PC-9 (cell line): ENCODE measurements around the gene CMTM5. TPM values are rescaled to one million over a fixed set of nuclear protein-coding genes. Genes with fewer than 3 reads are reported as not detected.

ENCODE experiments used
- BruUV-seq: library from RNA; stranded (reverse); fragments of 400-500 nt; replicated peaks from 2 replicates; lab custom pipeline; 2021; lab: Mats Ljungman, UMichigan
- CTCF ChIA-PET: fragments of 300-600 bp; sonication (Branson Sonifier 250); formaldehyde crosslinking; loops from one replicate; lab custom pipeline; 2022; ENCODE audit warnings: antibody characterized with exemption; lab: Charles Lee
- POLR2A ChIA-PET: fragments of 300-600 bp; sonication (Branson Sonifier 250); formaldehyde crosslinking; loops from one replicate; lab custom pipeline; 2022; ENCODE audit warnings: antibody characterized with exemption; ENCODE audit not compliant: unreplicated experiment; lab: Charles Lee
- DNase-seq, 2 experiments: peaks; one replicate each; pipeline versions ENCODE4 v3.0.0 to v3.0.0-alpha.2; 2015 to 2022; ENCODE audit warnings: mixed read lengths in 1 of 2
- H2AFZ ChIP-seq: fragments of 200-600 bp; sonication (generic); 2 replicates; pipeline ENCODE4 v1.8.1; 2017; ENCODE audit warnings: antibody characterized with exemption
- H3F3A ChIP-seq: fragments of 200-600 bp; sonication (generic); 2 replicates; pipeline ENCODE4 v1.8.1; 2017; ENCODE audit warnings: antibody characterized with exemption, mild to moderate bottlenecking, low read depth; ENCODE audit not compliant: insufficient read depth
- H3K27ac ChIP-seq: fragments of 200-600 bp; sonication (generic); 2 replicates; pipeline ENCODE4 v1.6.1; 2016; ENCODE audit warnings: mixed run types
- H3K27me3 ChIP-seq: fragments of 200-600 bp; sonication (generic); 2 replicates; pipeline ENCODE4 v1.6.1; 2016; ENCODE audit warnings: low read depth, mixed run types; ENCODE audit not compliant: insufficient read depth
- H3K36me3 ChIP-seq: fragments of 200-600 bp; sonication (generic); 2 replicates; pipeline ENCODE4 v1.6.1; 2016; ENCODE audit warnings: low read depth, mixed run types
- H3K4me1 ChIP-seq: fragments of 200-600 bp; sonication (generic); replicated peaks from 2 replicates; pipeline ENCODE4 v1.6.1; 2016; ENCODE audit warnings: mixed run types; ENCODE audit not compliant: insufficient read depth
- H3K4me2 ChIP-seq: fragments of 200-600 bp; sonication (generic); 2 replicates; pipeline ENCODE4 v1.6.1; 2017; ENCODE audit warnings: mixed run types
- H3K4me3 ChIP-seq: fragments of 200-600 bp; sonication (generic); 2 replicates; pipeline ENCODE4 v1.6.1; 2016; ENCODE audit warnings: mixed run types
- H3K79me2 ChIP-seq: fragments of 200-600 bp; sonication (generic); 2 replicates; pipeline ENCODE4 v1.6.1; 2017; ENCODE audit warnings: low read depth, mixed run types
- H3K9me2 ChIP-seq: fragments of 200-600 bp; sonication (generic); 2 replicates; pipeline ENCODE4 v1.8.1; 2017; ENCODE audit warnings: mild to moderate bottlenecking; ENCODE audit not compliant: insufficient read depth
- H3K9me3 ChIP-seq: fragments of 200-600 bp; sonication (generic); 2 replicates; pipeline ENCODE4 v1.8.1; 2016; ENCODE audit warnings: low read depth; ENCODE audit not compliant: insufficient read depth
- H4K20me1 ChIP-seq: fragments of 200-600 bp; sonication (generic); 2 replicates; pipeline ENCODE4 v1.8.1; 2017; ENCODE audit not compliant: insufficient read depth
- EZH2 ChIP-seq: fragments of 200-600 bp; sonication (generic); IDR thresholded peaks from 2 replicates; pipeline ENCODE4 v1.8.0; 2017; ENCODE audit warnings: antibody characterized with exemption, low read depth
- intact Hi-C: fragments of 100-400 bp; cut with micrococcal nuclease; formaldehyde crosslinking; loops from one replicate; pipeline ENCODE4 v1.10.0; 2022; ENCODE audit not compliant: unreplicated experiment
- total RNA-seq: library from RNA; stranded (reverse); gene quantifications from 2 replicates; pipeline ENCODE4 v1.2.3, GENCODE V29; 2021
- TF ChIP-seq, protein P1 (sequence below): fragments of 200-600 bp; sonication (generic); conservative IDR thresholded peaks from 2 replicates; pipeline ENCODE4 v1.6.1; 2017; ENCODE audit warnings: mixed run types, antibody characterized with exemption, mild to moderate bottlenecking, moderate library complexity

CMTM5 gene
- total RNA-seq, 1 experiment from 2014 or later = not detected

DNA sequence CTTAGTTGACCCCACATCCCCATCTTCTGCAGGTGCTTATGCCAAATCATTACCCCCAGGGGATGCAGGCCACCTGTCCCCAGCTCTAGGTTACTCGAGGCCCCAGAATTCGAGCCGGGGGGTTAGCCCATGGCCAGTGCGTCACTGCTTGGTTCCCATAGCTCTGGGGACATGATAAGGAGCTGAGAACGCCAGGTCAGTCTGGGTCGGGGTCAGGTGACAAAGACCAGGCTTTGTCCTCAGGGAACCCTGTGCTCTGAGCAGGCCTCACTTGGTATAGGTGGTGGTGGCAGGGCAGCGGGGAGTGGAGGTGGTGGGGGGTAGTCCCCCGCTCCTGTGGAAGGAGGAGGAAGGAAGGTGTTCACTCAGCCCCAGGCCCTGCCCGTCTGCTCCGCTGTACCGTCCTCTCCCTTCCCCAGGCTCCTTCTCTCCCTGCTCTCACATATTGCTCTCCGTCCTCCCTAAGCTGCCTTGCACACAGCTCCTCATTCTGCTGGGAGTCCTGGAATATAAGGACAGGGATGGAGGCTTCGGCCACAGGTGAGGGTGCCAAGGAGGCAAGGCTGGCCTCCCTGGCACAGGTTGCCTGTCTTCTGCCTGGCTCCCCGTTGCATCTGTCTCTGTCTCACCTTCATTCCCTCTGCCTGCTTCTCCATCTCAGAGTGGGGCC, 33.3 kb downstream of the CMTM5 start:
- Histone ChIP-seq H3K4me2 (no peak overlapping the region), H3K4me1 (no peaks in the 10 kb centered on the region), H3K9me3 (no peaks in the 10 kb centered on the region), H3K27me3 (peaks cover 82% of the 10 kb centered on the region), H2AFZ (no peak overlapping the region), H3K36me3 (no peaks in the 10 kb centered on the region), H3K27ac (no peak overlapping the region), H3K79me2 (no peaks in the 10 kb centered on the region), H3K9me2 (no peaks in the 10 kb centered on the region), H3F3A (no peaks in the 10 kb centered on the region), H3K4me3 (no peak overlapping the region), H4K20me1 (no peaks in the 10 kb centered on the region)
- intact Hi-C loops = no loop called here
- TF ChIP-seq EZH2 = no peak
- TF ChIP-seq, protein P1, sequence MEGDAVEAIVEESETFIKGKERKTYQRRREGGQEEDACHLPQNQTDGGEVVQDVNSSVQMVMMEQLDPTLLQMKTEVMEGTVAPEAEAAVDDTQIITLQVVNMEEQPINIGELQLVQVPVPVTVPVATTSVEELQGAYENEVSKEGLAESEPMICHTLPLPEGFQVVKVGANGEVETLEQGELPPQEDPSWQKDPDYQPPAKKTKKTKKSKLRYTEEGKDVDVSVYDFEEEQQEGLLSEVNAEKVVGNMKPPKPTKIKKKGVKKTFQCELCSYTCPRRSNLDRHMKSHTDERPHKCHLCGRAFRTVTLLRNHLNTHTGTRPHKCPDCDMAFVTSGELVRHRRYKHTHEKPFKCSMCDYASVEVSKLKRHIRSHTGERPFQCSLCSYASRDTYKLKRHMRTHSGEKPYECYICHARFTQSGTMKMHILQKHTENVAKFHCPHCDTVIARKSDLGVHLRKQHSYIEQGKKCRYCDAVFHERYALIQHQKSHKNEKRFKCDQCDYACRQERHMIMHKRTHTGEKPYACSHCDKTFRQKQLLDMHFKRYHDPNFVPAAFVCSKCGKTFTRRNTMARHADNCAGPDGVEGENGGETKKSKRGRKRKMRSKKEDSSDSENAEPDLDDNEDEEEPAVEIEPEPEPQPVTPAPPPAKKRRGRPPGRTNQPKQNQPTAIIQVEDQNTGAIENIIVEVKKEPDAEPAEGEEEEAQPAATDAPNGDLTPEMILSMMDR = no peak
- ChIA-PET POLR2A (no interaction called here), CTCF (no interaction called here)
- DNase-seq = no peak
- no TSS peak for BruUV-seq

DNA sequence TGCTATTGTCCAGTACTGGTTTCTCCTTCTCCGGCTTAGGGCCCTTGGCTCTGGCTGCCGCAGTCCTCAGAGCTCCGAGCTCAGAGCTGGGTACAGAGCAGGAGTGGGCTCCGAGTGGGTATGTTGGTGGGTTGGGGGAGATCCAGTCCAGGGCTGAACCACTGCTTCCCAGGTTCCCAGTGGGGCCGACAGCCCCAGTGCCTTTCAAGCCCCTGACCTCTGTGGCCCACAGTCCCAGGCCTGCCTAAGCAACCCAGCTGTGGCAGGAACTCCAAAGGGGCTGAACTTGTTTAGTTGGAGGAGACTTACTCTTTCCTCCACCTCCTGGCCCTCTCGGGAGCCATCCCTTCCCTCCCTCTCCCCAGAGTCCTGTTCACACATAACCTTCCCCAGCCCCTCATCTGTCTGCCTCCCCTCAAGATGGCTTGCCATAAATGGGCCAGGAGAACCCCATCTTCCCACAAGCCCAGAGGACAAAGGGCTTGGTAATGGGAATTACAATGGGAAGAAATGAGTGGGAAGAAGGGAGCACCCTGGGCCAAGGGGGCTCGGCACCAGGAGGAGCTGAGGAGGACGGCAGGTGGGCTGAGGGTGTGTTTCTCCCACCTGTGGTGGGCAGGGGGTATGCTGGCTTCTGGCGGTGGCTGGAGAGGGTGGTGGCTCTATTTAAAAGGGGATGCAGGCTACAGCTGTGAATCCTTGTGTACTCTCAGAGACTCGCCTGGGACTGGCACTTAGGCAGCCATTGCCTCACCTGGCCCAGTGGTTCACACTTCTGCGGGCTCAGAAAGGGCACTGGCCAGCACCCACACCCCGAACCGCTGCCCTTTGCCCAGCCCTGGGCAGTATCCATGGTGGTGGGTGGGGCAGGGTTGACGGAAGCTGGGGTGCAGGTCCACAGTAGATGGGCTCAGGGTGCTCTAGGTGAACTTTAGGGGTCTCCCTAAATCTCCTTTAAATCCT, 35.0 kb downstream of the CMTM5 start:
- Histone ChIP-seq H3K4me3 (no peak overlapping the region), H4K20me1 (no peaks in the 10 kb centered on the region), H3K79me2 (no peaks in the 10 kb centered on the region), H3K4me1 (no peaks in the 10 kb centered on the region), H3K9me2 (no peaks in the 10 kb centered on the region), H3F3A (no peaks in the 10 kb centered on the region), H2AFZ (no peak overlapping the region), H3K4me2 (no peak overlapping the region), H3K27ac (no peak overlapping the region), H3K9me3 (no peaks in the 10 kb centered on the region), H3K36me3 (no peaks in the 10 kb centered on the region), H3K27me3 (peaks cover 75% of the 10 kb centered on the region)
- TF ChIP-seq, protein P1 = no peak
- no peak for TF ChIP-seq EZH2
- no peak for DNase-seq
- ChIA-PET POLR2A (no interaction called here), CTCF (no interaction called here)
- intact Hi-C loops = no loop called here
- no TSS peak for BruUV-seq

DNA sequence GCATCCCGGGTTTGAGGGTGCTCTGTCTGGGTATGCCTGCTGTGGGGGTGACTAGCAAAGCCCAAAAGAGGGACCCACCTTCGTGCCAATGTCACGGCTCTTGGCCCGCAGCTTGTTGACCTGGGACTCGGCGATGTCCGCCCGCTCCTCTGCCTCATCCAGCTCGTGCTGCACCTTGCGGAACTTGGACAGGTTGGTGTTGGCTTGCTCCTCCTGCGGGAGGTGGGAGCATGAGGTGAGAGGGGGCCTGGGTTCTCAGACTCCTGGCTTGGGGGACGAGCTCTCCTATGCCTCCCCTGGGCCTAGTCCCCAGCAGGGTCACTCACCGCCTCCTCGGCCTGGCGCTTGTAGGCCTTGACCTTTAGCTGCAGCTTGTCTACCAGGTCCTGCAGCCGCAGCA, 36.8 kb downstream of the CMTM5 start:
- CTCF ChIA-PET = no interaction called here
- BruUV-seq = no TSS peak

More for the DNA sequence above, 36.8 kb downstream of the CMTM5 start:
- Histone ChIP-seq H3K4me2 (no peak overlapping the region), H2AFZ (no peak overlapping the region), H4K20me1 (no peaks in the 10 kb centered on the region), H3K27ac (no peak overlapping the region), H3K79me2 (no peaks in the 10 kb centered on the region), H3K27me3 (peaks cover 75% of the 10 kb centered on the region), H3K9me3 (no peaks in the 10 kb centered on the region), H3K9me2 (no peaks in the 10 kb centered on the region), H3F3A (no peaks in the 10 kb centered on the region), H3K36me3 (no peaks in the 10 kb centered on the region), H3K4me1 (no peaks in the 10 kb centered on the region), H3K4me3 (no peak overlapping the region)
- TF ChIP-seq EZH2 = no peak
- TF ChIP-seq, protein P1 = no peak
- POLR2A ChIA-PET = interaction anchor here (0.6 kb wide), 1 partner anchor 1150 kb away, joined by 7 read pairs; no protein-coding TSS in a partner anchor
- DNase-seq = no peak
- intact Hi-C loops = no loop called here
